ENCODE data around the gene HSPD1.

DNA sequence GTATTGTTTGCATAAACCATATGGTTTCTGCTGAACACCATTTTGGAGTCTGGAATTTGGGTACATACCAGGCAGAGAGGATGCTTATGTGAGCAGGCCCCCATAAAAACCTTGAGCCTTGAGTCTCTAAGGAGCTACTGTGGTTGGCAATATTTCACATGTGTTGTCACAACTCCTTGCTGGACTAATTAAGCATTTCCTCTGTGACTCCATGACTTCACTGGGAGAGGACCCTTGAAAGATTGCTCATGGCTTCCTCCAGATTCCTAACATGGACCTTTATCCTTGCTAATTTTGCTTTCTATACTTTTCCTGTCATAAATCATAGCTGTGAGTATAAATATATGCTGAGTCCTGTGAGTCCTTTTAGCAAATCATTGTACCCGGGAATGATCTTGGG lies 53.9 kb downstream of the HSPD1 start:
- TF ChIP-seq, protein P1, sequence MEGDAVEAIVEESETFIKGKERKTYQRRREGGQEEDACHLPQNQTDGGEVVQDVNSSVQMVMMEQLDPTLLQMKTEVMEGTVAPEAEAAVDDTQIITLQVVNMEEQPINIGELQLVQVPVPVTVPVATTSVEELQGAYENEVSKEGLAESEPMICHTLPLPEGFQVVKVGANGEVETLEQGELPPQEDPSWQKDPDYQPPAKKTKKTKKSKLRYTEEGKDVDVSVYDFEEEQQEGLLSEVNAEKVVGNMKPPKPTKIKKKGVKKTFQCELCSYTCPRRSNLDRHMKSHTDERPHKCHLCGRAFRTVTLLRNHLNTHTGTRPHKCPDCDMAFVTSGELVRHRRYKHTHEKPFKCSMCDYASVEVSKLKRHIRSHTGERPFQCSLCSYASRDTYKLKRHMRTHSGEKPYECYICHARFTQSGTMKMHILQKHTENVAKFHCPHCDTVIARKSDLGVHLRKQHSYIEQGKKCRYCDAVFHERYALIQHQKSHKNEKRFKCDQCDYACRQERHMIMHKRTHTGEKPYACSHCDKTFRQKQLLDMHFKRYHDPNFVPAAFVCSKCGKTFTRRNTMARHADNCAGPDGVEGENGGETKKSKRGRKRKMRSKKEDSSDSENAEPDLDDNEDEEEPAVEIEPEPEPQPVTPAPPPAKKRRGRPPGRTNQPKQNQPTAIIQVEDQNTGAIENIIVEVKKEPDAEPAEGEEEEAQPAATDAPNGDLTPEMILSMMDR (IDR thresholded peaks at IDR 0.05; ENCODE audit: low read depth, low read length): no peak
- no peak for TF ChIP-seq POLR2A (IDR thresholded peaks at IDR 0.05; ENCODE audit: extremely low read depth, insufficient read length)
